LNCaP clone FGC (cell line): Measurements from ENCODE around the gene FBXW9.
"Not testable (repeated sequence)": the region's sequence is repeated elsewhere in the genome, so short reads cannot be mapped to it uniquely, and the experiment has no call there.

ENCODE experiments used
- DNase-seq: peaks from one replicate; pipeline ENCODE4 v3.0.0-alpha.2; 2011; ENCODE audit warnings: low read depth
- H3K4me3 ChIP-seq: 2 replicates; pipeline ENCODE4 v1.5.1; 2011; ENCODE audit warnings: mild to moderate bottlenecking, low read depth, low read length, control low read depth
- TF ChIP-seq, protein P1 (sequence below): IDR thresholded peaks from 2 replicates; pipeline ENCODE4 v1.5.1; 2012; ENCODE audit warnings: mild to moderate bottlenecking; ENCODE audit not compliant: control insufficient read depth, insufficient read depth; ENCODE audit errors: extremely low read depth

FBXW9 gene

DNA sequence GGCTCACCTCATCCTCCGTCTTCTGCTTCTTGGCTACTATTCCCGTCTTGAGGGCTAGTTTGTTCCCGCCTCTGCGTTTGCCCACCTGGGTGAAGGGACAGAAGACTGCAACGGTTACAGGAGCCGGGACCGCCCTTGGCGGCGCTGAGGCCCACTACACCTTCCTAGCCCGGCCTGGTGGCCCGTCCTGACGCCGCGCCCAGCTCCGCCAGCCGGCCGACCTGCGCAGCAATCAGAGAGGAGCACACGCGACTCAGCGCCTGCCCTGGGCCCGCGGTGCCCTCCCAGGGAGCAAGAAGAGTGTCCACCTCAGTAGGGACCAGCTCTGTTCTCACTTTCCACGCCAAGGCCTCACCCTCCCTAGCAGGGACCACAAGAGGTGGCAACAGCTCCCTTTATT is 34.9 kb upstream of the FBXW9 start:
- no peak for DNase-seq
- TF ChIP-seq, protein P1, sequence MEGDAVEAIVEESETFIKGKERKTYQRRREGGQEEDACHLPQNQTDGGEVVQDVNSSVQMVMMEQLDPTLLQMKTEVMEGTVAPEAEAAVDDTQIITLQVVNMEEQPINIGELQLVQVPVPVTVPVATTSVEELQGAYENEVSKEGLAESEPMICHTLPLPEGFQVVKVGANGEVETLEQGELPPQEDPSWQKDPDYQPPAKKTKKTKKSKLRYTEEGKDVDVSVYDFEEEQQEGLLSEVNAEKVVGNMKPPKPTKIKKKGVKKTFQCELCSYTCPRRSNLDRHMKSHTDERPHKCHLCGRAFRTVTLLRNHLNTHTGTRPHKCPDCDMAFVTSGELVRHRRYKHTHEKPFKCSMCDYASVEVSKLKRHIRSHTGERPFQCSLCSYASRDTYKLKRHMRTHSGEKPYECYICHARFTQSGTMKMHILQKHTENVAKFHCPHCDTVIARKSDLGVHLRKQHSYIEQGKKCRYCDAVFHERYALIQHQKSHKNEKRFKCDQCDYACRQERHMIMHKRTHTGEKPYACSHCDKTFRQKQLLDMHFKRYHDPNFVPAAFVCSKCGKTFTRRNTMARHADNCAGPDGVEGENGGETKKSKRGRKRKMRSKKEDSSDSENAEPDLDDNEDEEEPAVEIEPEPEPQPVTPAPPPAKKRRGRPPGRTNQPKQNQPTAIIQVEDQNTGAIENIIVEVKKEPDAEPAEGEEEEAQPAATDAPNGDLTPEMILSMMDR = no peak
- no peak overlapping the region for H3K4me3 ChIP-seq

DNA sequence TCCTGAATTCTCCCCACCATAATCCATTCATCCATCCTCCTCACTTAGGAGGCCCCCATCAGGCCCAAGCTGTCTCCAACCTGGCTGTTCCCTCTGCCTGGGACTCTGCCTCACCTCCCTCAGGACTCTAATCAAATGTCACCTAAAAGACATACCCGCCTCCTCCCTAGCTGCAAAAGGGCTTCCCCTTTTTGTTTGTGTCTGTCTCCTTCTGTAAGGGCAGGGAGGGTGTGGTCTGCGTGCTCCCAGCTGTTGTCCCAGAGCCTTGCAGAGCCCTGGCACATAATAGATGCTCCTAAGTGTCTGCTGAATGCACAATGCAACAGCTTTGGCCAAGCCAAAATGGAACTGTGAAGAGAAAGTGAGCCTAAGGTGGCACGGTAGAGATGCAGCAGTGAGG is 33.6 kb upstream of the FBXW9 start:
- TF ChIP-seq, protein P1 = no peak
- no peak for DNase-seq
- no peak overlapping the region for H3K4me3 ChIP-seq

- TF ChIP-seq, protein P1 = no peak
- H3K4me3 ChIP-seq = no peak overlapping the region
- no peak for DNase-seq
Measured at GRCh38 chr19:12727745-12728433, 31.5 kb upstream of the FBXW9 start.

DNA sequence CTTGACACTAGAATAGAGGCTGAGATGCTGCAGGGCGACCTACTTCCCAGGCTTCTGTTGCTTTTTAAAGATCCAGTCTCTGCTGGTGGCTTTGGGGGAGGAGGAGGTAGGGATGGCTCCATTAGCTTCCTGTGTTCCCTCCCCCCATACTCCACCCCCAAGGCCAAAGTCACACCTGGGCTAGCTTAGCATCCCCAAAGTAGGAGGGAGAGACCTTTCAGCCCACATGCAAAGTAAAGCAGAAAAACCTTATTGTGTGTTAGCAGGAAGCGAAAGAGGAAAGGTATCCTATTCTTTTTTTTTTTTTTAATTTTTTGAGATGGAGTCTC is 30.5 kb upstream of the FBXW9 start:
- no peak for DNase-seq
- TF ChIP-seq, protein P1 = no peak
- no peak overlapping the region for H3K4me3 ChIP-seq

DNA sequence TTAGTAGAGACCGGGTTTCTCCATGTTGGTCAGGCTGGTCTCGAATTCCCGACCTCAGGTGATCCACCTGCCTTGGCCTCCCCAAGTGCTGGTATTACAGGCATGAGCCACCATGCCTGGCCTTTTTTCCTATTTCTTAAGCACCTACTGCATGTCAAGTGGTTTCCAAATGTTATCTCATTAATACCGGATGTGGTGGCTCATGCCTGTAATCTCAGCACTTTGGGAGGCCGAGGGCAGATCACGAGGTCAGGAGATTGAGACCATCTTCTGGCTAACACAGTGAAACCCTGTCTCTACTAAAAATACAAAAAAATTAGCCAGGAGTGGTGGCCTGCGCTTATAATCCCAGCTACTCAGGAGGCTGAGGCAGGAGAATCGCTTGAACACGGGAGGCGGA is 29.2 kb upstream of the FBXW9 start:
- not testable (repeated sequence) for H3K4me3 ChIP-seq, DNase-seq

GRCh38 chr19:12723641-12724426 is 27.4 kb upstream of the FBXW9 start, which contains the start of gene TNPO2:
Gene TNPO2 (minus strand): TSS chr19:12723932. CDS start chr19:12720977, 2,955 bp downstream.
- peak; percentile 32 for DNase-seq
- peak within 1 kb of the TSS; percentile 79 for H3K4me3 ChIP-seq
- TF ChIP-seq, protein P1 = no peak

- TF ChIP-seq, protein P1 = no peak
- no peak for DNase-seq
- H3K4me3 ChIP-seq = peak overlapping the region; percentile 79
Measured at GRCh38 chr19:12723381-12723640, 26.9 kb upstream of the FBXW9 start.
